ENCODE data around the gene RPL37A. TPM values are rescaled to one million over a fixed set of nuclear protein-coding genes. Genes with fewer than 3 reads are reported as not detected.

Gene RPL37A
- total RNA-seq, 1 donor from 2014 or later = 1,730 TPM

- peak overlapping the region; percentile 93 for H3K4me2 ChIP-seq
- Mint-ChIP-seq H3K4me3 (peak overlapping the region; percentile 97), H3K4me1 (peaks cover 45% of the 10 kb centered on the region), H3K27ac (peak overlapping the region; percentile 88), H3K36me3 (peaks cover 34% of the 10 kb centered on the region), H3K9me3 (no peaks in the 10 kb centered on the region), H3K27me3 (ENCODE audit: insufficient read depth, low read depth) (peaks cover 9% of the 10 kb centered on the region)
- H3K4me3 ChIP-seq = peak overlapping the region; percentile 87
- DNase-seq (ENCODE audit: low spot score) = no peak
- H3K9ac ChIP-seq = peak overlapping the region; percentile 62
- H3K79me2 ChIP-seq (ENCODE audit: low read depth) = peaks cover 56% of the 10 kb centered on the region
- peaks cover 43% of the 10 kb centered on the region for H4K20me1 ChIP-seq (ENCODE audit: low read depth)
- no peaks in the 10 kb centered on the region for H3K27me3 ChIP-seq
- TF ChIP-seq EZH2phosphoT487 (IDR thresholded peaks at IDR 0.05) (no peak), EZH2 (IDR thresholded peaks at IDR 0.05) (no peak)
- TF ChIP-seq, protein P1, sequence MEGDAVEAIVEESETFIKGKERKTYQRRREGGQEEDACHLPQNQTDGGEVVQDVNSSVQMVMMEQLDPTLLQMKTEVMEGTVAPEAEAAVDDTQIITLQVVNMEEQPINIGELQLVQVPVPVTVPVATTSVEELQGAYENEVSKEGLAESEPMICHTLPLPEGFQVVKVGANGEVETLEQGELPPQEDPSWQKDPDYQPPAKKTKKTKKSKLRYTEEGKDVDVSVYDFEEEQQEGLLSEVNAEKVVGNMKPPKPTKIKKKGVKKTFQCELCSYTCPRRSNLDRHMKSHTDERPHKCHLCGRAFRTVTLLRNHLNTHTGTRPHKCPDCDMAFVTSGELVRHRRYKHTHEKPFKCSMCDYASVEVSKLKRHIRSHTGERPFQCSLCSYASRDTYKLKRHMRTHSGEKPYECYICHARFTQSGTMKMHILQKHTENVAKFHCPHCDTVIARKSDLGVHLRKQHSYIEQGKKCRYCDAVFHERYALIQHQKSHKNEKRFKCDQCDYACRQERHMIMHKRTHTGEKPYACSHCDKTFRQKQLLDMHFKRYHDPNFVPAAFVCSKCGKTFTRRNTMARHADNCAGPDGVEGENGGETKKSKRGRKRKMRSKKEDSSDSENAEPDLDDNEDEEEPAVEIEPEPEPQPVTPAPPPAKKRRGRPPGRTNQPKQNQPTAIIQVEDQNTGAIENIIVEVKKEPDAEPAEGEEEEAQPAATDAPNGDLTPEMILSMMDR (IDR thresholded peaks at IDR 0.05) = no peak
- peak overlapping the region; percentile 91 for H2AFZ ChIP-seq (replicated peaks)
- peaks cover 30% of the 10 kb centered on the region for H3K36me3 ChIP-seq
- peaks cover 39% of the 10 kb centered on the region for H3F3A ChIP-seq (ENCODE audit: low read depth)
- H3K27ac ChIP-seq = peak overlapping the region; percentile 18
- peaks cover 32% of the 10 kb centered on the region for H3K4me1 ChIP-seq
- H3K9me3 ChIP-seq (ENCODE audit: low read depth) = no peaks in the 10 kb centered on the region
Measured at GRCh38 chr2:216498070-216498378, 620 bp upstream of the RPL37A start.

GRCh38 chr2:216499641-216500218 is 1.1 kb downstream of the RPL37A start:
- peak overlapping the region; percentile 87 for H3K4me3 ChIP-seq
- H3F3A ChIP-seq (ENCODE audit: low read depth) = peaks cover 56% of the 10 kb centered on the region
- H3K27me3 Mint-ChIP-seq (ENCODE audit: insufficient read depth, low read depth) = peaks cover 6% of the 10 kb centered on the region
- peak overlapping the region; percentile 97 for H3K4me3 Mint-ChIP-seq
- peak overlapping the region; percentile 99 for H3K9ac ChIP-seq
- peak overlapping the region; percentile 77 for H3K27ac Mint-ChIP-seq
- H3K36me3 Mint-ChIP-seq = peaks cover 43% of the 10 kb centered on the region
- TF ChIP-seq, protein P1 (IDR thresholded peaks at IDR 0.05) = no peak
- no peak for TF ChIP-seq EZH2 (IDR thresholded peaks at IDR 0.05)
- TF ChIP-seq EZH2phosphoT487 (IDR thresholded peaks at IDR 0.05) = no peak
- no peak overlapping the region for H2AFZ ChIP-seq (replicated peaks)
- no peaks in the 10 kb centered on the region for H3K9me3 ChIP-seq (ENCODE audit: low read depth)
- H3K4me2 ChIP-seq = peak overlapping the region; percentile 93
- H3K36me3 ChIP-seq = peaks cover 36% of the 10 kb centered on the region
- H3K4me1 Mint-ChIP-seq = peaks cover 39% of the 10 kb centered on the region
- H3K79me2 ChIP-seq (ENCODE audit: low read depth) = peaks cover 72% of the 10 kb centered on the region
- no peaks in the 10 kb centered on the region for H3K27me3 ChIP-seq
- H3K27ac ChIP-seq = peak overlapping the region; percentile 13
- peaks cover 28% of the 10 kb centered on the region for H3K4me1 ChIP-seq
- H4K20me1 ChIP-seq (ENCODE audit: low read depth) = peaks cover 60% of the 10 kb centered on the region
- no peaks in the 10 kb centered on the region for H3K9me3 Mint-ChIP-seq
- peak; percentile 26 for DNase-seq (ENCODE audit: low spot score)

DNA sequence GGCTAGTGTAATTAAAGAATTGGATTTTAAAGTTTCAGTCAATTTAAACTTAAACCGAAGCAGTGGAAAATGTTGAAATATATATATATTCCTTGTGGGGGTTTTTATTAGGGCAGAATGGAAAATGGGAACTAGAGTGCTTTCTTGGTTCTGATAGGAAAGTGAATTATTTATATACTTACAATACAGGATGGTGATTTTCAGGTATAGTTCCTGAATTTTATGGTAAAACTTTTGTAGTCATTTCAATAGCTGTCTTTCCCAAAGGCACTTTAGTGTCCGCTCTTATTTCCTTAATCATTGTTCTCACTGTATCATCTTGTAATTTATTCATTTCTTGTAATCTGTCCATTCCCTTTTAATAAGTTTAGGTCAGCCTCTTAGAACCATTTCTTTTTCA is 1.9 kb downstream of the RPL37A start:
- H3K36me3 Mint-ChIP-seq = peaks cover 49% of the 10 kb centered on the region
- Histone ChIP-seq H3K27me3 (no peaks in the 10 kb centered on the region), H3K9me3 (ENCODE audit: low read depth) (no peaks in the 10 kb centered on the region), H3K4me2 (peak overlapping the region; percentile 93), H2AFZ (replicated peaks) (no peak overlapping the region), H3K79me2 (ENCODE audit: low read depth) (peaks cover 72% of the 10 kb centered on the region), H3K27ac (peak overlapping the region; percentile 45), H3F3A (ENCODE audit: low read depth) (peaks cover 62% of the 10 kb centered on the region), H3K9ac (peak overlapping the region; percentile 99), H3K4me3 (peak overlapping the region; percentile 87), H4K20me1 (ENCODE audit: low read depth) (peaks cover 68% of the 10 kb centered on the region), H3K4me1 (peaks cover 28% of the 10 kb centered on the region), H3K36me3 (peaks cover 36% of the 10 kb centered on the region)
- peak overlapping the region; percentile 97 for H3K4me3 Mint-ChIP-seq
- TF ChIP-seq, protein P1 (IDR thresholded peaks at IDR 0.05) = no peak
- TF ChIP-seq EZH2phosphoT487 (IDR thresholded peaks at IDR 0.05) (no peak), EZH2 (IDR thresholded peaks at IDR 0.05) (no peak)
- peaks cover 6% of the 10 kb centered on the region for H3K27me3 Mint-ChIP-seq (ENCODE audit: insufficient read depth, low read depth)
- H3K9me3 Mint-ChIP-seq = no peaks in the 10 kb centered on the region
- DNase-seq (ENCODE audit: low spot score) = no peak
- no peak overlapping the region for H3K27ac Mint-ChIP-seq
- peaks cover 39% of the 10 kb centered on the region for H3K4me1 Mint-ChIP-seq
